Stromal cell of bone marrow (primary cell): ENCODE results near the gene TOGARAM2.
A peak's percentile ranks its signal among the peaks of the same experiment; 100 is the strongest.
"Not testable (repeated sequence)": the region's sequence is repeated elsewhere in the genome, so short reads cannot be mapped to it uniquely, and the experiment has no call there.

ENCODE experiments used
- DNase-seq: peaks from one replicate; pipeline ENCODE4 v3.0.0-alpha.2; 2012; ENCODE audit warnings: low read depth

The TOGARAM2 gene

GRCh38 chr2:29072971-29073725, 92.0 kb downstream of the TOGARAM2 start:
- no peak for DNase-seq

GRCh38 chr2:29073933-29074332, 92.8 kb downstream of the TOGARAM2 start:
- no peak for DNase-seq

GRCh38 chr2:29074411-29074810, 93.3 kb downstream of the TOGARAM2 start, which contains the start of gene PCARE:
Gene PCARE (minus strand): TSS chr2:29074523. CDS start chr2:29074261, 262 bp downstream.
- no peak for DNase-seq

- DNase-seq, result no peak
Observed at GRCh38 chr2:29075894-29076705, 95.0 kb downstream of the TOGARAM2 start.

- no peak for DNase-seq
Observed at GRCh38 chr2:29079887-29080286, 98.8 kb downstream of the TOGARAM2 start.

- DNase-seq, result peak; percentile 26
Observed at GRCh38 chr2:29080886-29081743, 100.0 kb downstream of the TOGARAM2 start.

- DNase-seq, result no peak
Observed at GRCh38 chr2:29082804-29083495, 101.9 kb downstream of the TOGARAM2 start.

- no peak for DNase-seq
Observed at GRCh38 chr2:29084554-29084953, 103.5 kb downstream of the TOGARAM2 start.

GRCh38 chr2:29090311-29090710, 109.2 kb downstream of the TOGARAM2 start:
- DNase-seq, result not testable (repeated sequence)

GRCh38 chr2:29096969-29097368, 115.9 kb downstream of the TOGARAM2 start:
- DNase-seq, result no peak

GRCh38 chr2:29097569-29097968, 116.5 kb downstream of the TOGARAM2 start:
- DNase-seq, result no peak

GRCh38 chr2:29100564-29100963, 119.5 kb downstream of the TOGARAM2 start:
- no peak for DNase-seq
